Thymus (tissue), 14 donors: ENCODE data around the gene FBLL1. TPM values are rescaled to one million over a fixed set of nuclear protein-coding genes. Genes with fewer than 3 reads are reported as not detected.

Experiments
- DNase-seq, 9 donors: peaks; one replicate each; pipeline ENCODE4 v3.0.0-alpha.2; 2013; ENCODE audit warnings: low spot score in 9 of 9, low read depth in 6 of 9, missing footprints in 1 of 9
- H3K27ac ChIP-seq, 2 donors: one replicate each; pipeline ENCODE4 v1.5.1; 2013; ENCODE audit warnings: control low read depth in 1 of 2, low read depth in 1 of 2, low read length in 1 of 2, mild to moderate bottlenecking in 1 of 2, moderate library complexity in 1 of 2
- H3K27me3 ChIP-seq, 2 donors: one replicate each; pipeline ENCODE4 v1.5.1; 2013; ENCODE audit warnings: low read length in 1 of 2; ENCODE audit not compliant: control insufficient read depth in 2 of 2, insufficient read depth in 1 of 2
- H3K36me3 ChIP-seq, 2 donors: one replicate each; pipeline ENCODE4 v1.5.1; 2013; ENCODE audit warnings: low read length in 1 of 2, mild to moderate bottlenecking in 1 of 2, moderate library complexity in 1 of 2; ENCODE audit not compliant: control insufficient read depth in 2 of 2, insufficient read depth in 2 of 2
- H3K4me1 ChIP-seq, 2 donors: one replicate each; pipeline ENCODE4 v1.5.1; 2013; ENCODE audit warnings: low read length in 2 of 2; ENCODE audit not compliant: control insufficient read depth in 2 of 2, insufficient read depth in 2 of 2
- H3K4me3 ChIP-seq, 2 donors: one replicate each; pipeline ENCODE4 v1.5.1; 2013; ENCODE audit warnings: low read length in 2 of 2, control low read depth in 1 of 2, mild to moderate bottlenecking in 1 of 2
- H3K9me3 ChIP-seq, 2 donors: one replicate each; pipeline ENCODE4 v1.5.1; 2013; ENCODE audit warnings: low read length in 1 of 2, mild to moderate bottlenecking in 1 of 2; ENCODE audit not compliant: control insufficient read depth in 2 of 2, insufficient read depth in 1 of 2
- WGBS: extraction: QIAGEN DNeasy Blood & Tissue Kit; methylation state at CpG from one replicate; pipeline ENCODE4 v1.1.7; 2013; 5-methylcytosine and 5-hydroxymethylcytosine counted together
- long read RNA-seq, 10 donors: transcript quantifications; one replicate each; lab custom pipeline, GENCODE V29; 2026
- polyA plus RNA-seq: library from polyadenylated mRNA; stranded (reverse); fragments of 200-250 nt; gene quantifications from one replicate; pipeline ENCODE4 v1.2.3, GENCODE V29; 2013
- total RNA-seq: library from RNA; stranded (reverse); fragments of 120-200 nt; gene quantifications from one replicate; pipeline ENCODE4 v1.2.4, GENCODE V29; 2013
- donor health status: healthy.

Gene FBLL1
- total RNA-seq (0.14 TPM), polyA plus RNA-seq (0.87 TPM)
- long read RNA-seq, donor 1: 0 reads
- long read RNA-seq, donor 2: 0 reads
- long read RNA-seq, donor 3, partial matches to known transcripts: 0 of 1 reads
- long read RNA-seq, donor 3, other reads (novel, unspliced or antisense): 0 of 1 reads
- long read RNA-seq, donor 4: 0 reads
- long read RNA-seq, donor 5, partial matches to known transcripts: 0 of 1 reads
- long read RNA-seq, donor 5, other reads (novel, unspliced or antisense): 0 of 1 reads
- long read RNA-seq, donor 6: 0 reads
- long read RNA-seq, donor 7, partial matches to known transcripts: 0 of 1 reads
- long read RNA-seq, donor 7, other reads (novel, unspliced or antisense): 0 of 1 reads
- long read RNA-seq, donor 8: 0 reads
- long read RNA-seq, donor 9: 0 reads
- long read RNA-seq, donor 10: 0 reads

DNA sequence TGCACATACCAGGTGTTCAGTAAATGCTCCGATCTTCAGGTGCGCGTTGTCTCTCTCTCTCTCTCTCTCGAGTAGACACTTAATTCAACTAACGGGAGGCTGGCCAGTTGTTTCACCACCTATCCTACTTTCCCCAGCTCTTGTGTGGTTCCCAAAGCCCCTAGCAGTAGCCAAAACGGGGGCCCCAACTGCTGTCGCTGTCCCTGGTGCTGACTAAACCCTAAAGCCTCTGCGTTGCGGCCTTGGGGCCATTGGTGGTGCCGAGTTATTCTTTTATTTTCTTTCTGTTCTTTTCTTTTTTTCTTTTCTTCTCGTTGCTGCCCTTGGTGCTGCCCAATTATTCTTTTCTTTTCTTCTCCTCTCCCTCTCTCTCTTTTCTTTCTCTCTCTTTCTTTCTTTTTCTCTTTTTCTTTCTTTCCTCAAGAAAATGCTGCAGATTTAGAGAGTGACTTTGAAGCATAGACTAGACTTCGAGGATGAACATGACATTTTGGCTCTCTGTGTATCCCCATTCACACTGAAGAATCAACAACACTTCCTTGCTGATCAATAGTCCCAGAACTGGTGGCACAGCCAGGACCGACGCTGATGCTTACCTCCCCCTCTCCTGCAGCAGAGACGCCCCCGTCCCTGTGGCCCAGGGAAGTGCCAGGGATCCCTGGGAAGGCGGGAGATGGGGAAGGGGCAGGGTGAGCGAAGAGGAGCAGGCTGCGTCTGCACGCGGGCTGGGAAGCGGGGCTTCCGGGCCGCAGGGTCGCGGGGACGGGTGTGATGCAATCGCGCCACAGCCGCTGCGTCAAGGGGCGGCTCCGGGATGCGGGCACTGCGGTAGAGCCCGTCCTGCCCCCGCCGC, at the start of gene FBLL1:
Gene FBLL1, plus strand, starts transcription at position 785 of the 853 bp plus-strand sequence. CDS start 200 bp downstream, outside the sequence.
- WGBS: 17% methylated on average over 38 of the region's 38 CpGs

DNA sequence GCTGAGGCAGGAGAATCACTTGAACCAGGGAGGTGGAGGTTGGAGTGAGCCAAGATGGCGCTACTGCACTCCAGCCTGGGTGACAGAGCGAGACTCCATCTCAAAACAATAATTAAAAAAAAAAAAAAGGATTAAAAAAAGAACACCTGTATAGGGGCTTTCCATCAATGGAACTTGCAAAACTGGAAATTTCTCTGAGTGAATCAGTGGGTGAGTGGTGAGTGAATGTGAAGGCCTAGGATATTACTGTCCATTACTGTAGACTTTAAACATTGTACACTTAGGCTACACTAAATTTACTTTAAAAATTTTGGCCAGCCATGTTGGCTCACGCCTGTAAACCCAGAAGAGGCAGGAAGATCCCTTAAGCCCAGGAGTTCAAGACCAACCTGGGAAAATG, 48.5 kb upstream of the FBLL1 start:
- H3K36me3 ChIP-seq: no peaks in the 10 kb centered on the region
- H3K4me3 ChIP-seq: no peak overlapping the region
- no peaks in the 10 kb centered on the region for H3K9me3 ChIP-seq
- H3K27ac ChIP-seq: no peak overlapping the region
- DNase-seq: no peak
- H3K27me3 ChIP-seq: no peaks in the 10 kb centered on the region
- 96% methylated on average over 3 of the region's 3 CpGs for WGBS
- H3K4me1 ChIP-seq: no peaks in the 10 kb centered on the region

More for the DNA sequence above, at the start of gene FBLL1:
- Histone ChIP-seq H3K9me3 (peaks cover 0 to 12% of the 10 kb centered on the region in 2 donors), H3K4me1 (peaks cover 0 to 2% of the 10 kb centered on the region in 2 donors), H3K27ac (no peak within 1 kb of the TSS), H3K4me3 (peak within 1 kb of the TSS in 1 of 2 donors; percentile 46), H3K36me3 (peaks cover 0 to 3% of the 10 kb centered on the region in 2 donors), H3K27me3 (peaks cover 32 to 43% of the 10 kb centered on the region in 2 donors)
- peak in 8 of 9 donors; percentile 16 to 68 (median 28) for DNase-seq

DNA sequence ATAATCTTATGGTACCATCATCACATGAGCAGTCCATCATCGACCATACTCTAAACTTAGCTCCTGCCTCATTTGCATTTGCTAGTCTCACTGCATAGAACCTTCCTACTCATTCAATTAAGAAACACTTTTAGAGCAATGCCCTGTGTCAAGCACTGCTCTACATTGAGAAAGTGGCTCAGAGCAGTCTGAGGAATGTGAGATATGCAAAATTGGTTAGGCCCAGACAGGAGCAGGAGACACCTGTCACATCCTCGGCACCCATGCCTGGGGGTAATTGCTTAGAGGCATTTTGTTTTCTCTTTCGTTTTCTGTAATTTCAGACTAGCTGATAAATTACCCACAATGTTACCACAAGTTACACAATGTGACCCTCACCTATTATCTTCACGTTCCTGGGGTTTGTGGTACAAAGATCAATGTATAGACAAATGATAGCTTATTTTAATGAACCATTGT, 47.7 kb upstream of the FBLL1 start:
- Histone ChIP-seq H3K27ac (no peak overlapping the region), H3K27me3 (no peaks in the 10 kb centered on the region), H3K36me3 (no peaks in the 10 kb centered on the region), H3K4me1 (peaks cover 0 to 3% of the 10 kb centered on the region in 2 donors), H3K9me3 (no peaks in the 10 kb centered on the region), H3K4me3 (no peak overlapping the region)
- 61% methylated on average over 4 of the region's 4 CpGs for WGBS
- DNase-seq: no peak

DNA sequence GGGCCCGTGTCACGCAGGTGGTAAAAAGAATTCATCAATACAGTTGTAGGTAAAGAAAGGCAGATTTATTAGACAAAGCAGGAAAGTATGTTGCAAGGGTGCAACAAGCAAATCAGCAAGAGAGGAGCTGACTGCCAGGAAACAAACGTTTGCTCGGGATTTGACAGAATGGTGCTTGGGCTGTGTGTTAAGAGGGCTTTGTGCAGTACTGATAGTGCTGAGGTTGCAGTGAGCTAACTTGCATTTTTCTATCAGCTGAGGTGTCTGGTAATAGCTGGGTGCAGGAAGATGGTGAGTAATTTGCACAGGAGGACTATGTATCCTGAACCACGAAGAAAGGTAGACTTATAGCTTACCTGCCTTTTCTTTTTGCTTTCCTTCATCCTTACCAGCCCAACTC, 46.7 kb upstream of the FBLL1 start:
- Histone ChIP-seq H3K27ac (no peak overlapping the region), H3K4me1 (peaks cover under 1 to 3% of the 10 kb centered on the region in 2 donors), H3K27me3 (no peaks in the 10 kb centered on the region), H3K9me3 (no peaks in the 10 kb centered on the region), H3K36me3 (no peaks in the 10 kb centered on the region), H3K4me3 (no peak overlapping the region)
- no peak for DNase-seq
- 83% methylated on average over 5 of the region's 5 CpGs for WGBS

DNA sequence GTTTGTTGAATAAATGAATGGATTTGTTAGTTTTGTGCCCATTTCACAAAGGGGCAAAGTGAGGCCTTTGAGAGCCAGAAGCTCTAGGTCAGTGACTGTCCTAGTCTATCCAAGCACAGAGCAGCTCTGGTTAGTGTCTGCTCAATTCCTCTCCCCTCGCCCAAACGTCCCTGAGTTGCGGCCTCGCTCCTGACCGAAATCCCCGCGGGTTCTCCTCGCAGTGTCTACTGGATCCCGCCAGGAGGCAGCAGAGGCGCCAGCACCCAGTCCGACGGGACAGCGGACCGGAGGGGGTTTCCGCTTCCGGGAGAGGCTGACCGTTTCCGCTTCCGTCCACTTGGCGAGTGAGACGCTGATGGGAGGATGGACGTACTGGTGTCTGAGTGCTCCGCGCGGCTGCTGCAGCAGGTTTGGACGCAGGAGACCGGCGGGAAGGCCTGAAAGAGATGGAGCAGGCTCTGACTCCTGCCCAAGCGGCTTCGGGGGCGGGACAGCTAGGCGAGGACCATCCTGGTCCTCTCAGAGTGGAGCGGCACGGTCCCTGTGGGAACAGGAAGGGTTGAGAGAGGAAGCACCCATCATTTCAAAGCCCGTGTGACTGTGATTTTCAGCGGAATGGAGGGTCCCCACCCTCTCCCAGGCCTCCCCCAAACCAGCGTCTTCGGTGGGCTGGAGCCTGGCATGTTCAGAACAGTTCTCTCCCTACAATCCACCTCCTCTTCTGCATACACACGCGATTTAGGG, 42.8 kb upstream of the FBLL1 start, which contains the start of gene RARS1:
Gene RARS1, plus strand, starts transcription at position 336 of the 744 bp plus-strand sequence. Its CDS starts 28 bp downstream, at position 364.
- Histone ChIP-seq H3K27ac (peak within 1 kb of the TSS; percentile 40 to 61), H3K9me3 (no peaks in the 10 kb centered on the region)

DNA sequence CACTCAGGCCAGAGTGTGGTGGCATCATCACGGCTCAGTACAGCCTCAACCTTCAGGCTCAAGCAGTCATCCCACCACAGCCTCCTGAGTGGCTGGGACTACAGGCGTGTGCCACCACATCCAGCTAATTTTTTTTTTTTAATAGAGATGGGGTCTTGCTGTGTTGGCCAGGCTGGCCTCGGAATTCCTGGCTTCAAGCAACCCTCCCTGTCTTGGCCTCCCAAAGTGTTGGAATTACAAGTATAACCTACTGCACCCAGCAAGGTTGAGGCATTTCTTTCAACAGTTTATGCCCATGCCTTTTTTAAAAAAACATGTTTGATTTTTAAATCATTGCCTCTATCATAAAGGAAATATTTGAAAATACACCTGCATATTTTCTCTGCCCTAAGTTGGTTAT, 40.0 kb upstream of the FBLL1 start:
- Histone ChIP-seq H3K27ac (no peak overlapping the region), H3K4me1 (peaks cover 2 to 3% of the 10 kb centered on the region in 2 donors), H3K27me3 (no peaks in the 10 kb centered on the region), H3K9me3 (no peaks in the 10 kb centered on the region), H3K4me3 (no peak overlapping the region), H3K36me3 (peaks cover 15 to 54% of the 10 kb centered on the region in 2 donors)
- no peak for DNase-seq
- WGBS: 98% methylated on average over 3 of the region's 3 CpGs

More for the DNA sequence above, 42.8 kb upstream of the FBLL1 start, which contains the start of gene RARS1:
- Histone ChIP-seq H3K4me1 (peaks cover 2 to 3% of the 10 kb centered on the region in 2 donors), H3K36me3 (peaks cover 14 to 29% of the 10 kb centered on the region in 2 donors), H3K27me3 (no peaks in the 10 kb centered on the region), H3K4me3 (peak within 1 kb of the TSS; percentile 76 to 97)
- DNase-seq: peak; percentile 69 to 90 (median 78)
- under 1% methylated on average over 40 of the region's 40 CpGs for WGBS

DNA sequence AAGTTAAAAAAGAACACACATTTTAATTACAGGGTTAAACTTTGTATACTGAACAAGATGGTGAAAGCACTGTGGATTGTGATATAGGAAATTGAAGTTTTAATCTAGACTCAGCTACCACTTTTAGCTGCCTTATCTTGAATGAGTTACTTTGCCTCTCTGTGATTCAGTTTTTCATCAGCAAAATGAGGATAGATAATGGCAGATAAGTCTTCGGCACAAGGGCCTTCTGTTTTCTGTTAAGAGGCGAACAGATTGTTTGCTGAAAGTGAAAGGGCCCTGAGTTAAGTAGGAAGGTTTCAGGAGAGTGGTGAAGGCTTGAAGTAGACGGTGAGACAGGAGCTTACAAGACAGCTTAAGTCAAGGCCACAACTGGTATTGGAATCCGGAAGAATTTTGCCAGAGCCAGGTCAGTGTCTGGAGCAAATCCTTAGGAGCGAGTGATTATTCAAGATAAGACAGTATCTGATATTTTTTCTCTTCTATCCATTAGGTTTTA, 35.0 kb upstream of the FBLL1 start:
- H3K4me3 ChIP-seq: no peak overlapping the region
- H3K4me1 ChIP-seq: no peaks in the 10 kb centered on the region
- DNase-seq: no peak
- H3K27me3 ChIP-seq: no peaks in the 10 kb centered on the region
- H3K36me3 ChIP-seq: peaks cover 20 to 77% of the 10 kb centered on the region in 2 donors
- WGBS: 98% methylated on average over 5 of the region's 5 CpGs
- H3K27ac ChIP-seq: no peak overlapping the region
- H3K9me3 ChIP-seq: no peaks in the 10 kb centered on the region

DNA sequence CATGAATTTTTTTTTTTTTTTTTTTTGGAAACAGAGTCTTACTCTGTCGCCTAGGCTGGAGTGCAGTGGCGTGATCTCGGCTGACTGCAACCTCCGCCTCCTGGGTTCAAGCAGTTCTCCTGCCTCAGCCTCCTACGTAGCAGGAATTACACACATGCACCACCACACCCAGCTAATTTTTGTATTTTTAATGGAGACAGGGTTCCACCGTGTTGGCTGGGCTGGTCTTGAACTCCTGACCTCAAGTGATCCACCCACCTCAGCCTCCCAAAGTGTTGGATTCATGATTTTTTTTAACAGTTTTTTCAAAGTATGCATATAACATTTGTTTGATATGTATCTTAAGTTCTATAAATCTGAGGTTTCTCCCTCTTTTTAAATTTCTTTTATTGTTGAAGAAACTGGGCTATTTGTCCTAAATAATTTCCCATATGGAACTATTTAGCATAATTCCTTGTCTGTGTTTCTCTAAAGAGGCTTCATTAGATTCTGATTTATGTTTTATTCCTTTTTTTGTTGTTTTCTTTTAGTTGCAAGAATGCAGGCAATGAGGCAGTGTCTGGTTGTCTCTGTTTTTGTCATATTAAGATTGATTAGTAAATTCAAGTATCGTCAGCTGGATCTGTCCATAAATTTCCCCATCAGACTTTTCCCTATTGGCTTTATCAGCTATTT, 26.4 kb upstream of the FBLL1 start:
- 93% methylated on average over 7 of the region's 7 CpGs for WGBS
- Histone ChIP-seq H3K4me1 (no peaks in the 10 kb centered on the region), H3K9me3 (no peaks in the 10 kb centered on the region), H3K27ac (no peak overlapping the region), H3K27me3 (no peaks in the 10 kb centered on the region), H3K36me3 (peaks cover 19 to 47% of the 10 kb centered on the region in 2 donors), H3K4me3 (no peak overlapping the region)
- DNase-seq: no peak
